ENCODE results near the gene ARL1. TPM values are rescaled to one million over a fixed set of nuclear protein-coding genes. Genes with fewer than 3 reads are reported as not detected.

ARL1 gene
- total and polyA plus RNA-seq, 2 of the 13 experiments (the other 11 are each of a cell fraction or from before 2014, with no cell fraction given), result 90.9 to 123 TPM

DNA sequence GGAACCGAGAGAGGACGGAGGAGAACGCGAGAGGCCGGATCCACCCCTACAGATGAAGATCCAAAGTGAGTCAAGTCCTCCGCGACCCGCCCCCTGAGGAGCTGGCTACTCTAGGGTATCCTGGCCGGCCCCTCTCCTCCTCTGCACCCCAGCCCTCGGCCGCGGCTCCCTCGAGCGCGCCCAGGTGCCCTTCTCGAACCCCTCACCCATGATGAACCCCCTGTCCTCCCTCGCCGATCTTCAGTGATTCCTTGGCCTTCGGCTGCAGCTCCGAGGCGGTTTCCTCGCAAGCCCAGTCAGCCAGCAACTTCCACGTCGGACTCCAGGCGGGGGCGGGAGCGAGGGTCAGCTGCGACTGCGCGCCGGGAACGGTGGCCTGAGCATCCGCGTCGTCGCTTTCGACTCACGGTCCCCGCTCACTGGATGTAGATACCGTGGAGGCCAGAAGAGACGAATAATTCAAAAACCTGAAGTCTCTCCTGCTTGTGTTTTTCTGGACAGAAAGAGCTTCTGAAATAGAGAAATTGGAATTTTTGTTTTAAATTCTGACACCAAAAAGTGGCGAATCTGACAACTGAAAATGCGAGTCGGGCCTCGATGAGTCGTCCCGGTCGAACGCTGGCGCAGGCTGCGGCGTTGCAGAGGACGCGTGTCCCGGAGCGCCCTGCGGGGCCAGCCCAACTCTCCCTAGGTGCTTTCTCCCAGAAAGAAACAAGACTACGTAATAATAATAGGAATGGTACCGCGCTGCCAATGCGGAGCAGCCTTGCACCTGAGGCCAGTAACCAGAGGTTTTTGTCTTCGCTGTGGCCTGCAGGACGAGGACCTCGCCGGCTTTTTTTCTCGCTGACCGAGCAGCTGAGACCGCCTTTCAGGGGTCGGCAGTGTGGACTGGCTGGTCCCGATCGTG is at the start of gene ARL1 (continued):
- peak; percentile 28 for TF ChIP-seq RFXAP (CRISPR knock-in tag; IDR thresholded peaks at IDR 0.05; ENCODE audit: borderline replicate concordance)
- 0 out of 2 replicates have a peak, but pooled peaks have one; percentile 29 for TF ChIP-seq ZBTB7B (CRISPR knock-in tag; IDR thresholded peaks at IDR 0.05)
- TF ChIP-seq HNF4A (CRISPR knock-in tag; IDR thresholded peaks at IDR 0.05), result peak; percentile 19; the same call in 1 of the 2 replicates
- TF ChIP-seq ZNF737 (CRISPR knock-in tag; IDR thresholded peaks at IDR 0.05; ENCODE audit: borderline replicate concordance), result no peak
- peak; percentile 89; the same call in 1 of the 2 replicates for TF ChIP-seq REL (CRISPR knock-in tag; conservative IDR thresholded peaks at IDR 0.05)
- TF ChIP-seq ZNF441 (CRISPR knock-in tag; IDR thresholded peaks at IDR 0.05; ENCODE audit: borderline replicate concordance), result peak; percentile 73
- peak; percentile 54; the same call in 1 of the 2 replicates for TF ChIP-seq ZNF337 (CRISPR knock-in tag; IDR thresholded peaks at IDR 0.05; ENCODE audit: borderline replicate concordance, low read depth)
- 0 out of 2 replicates have a peak, but pooled peaks have one; percentile 16 for TF ChIP-seq HNRNPL (IDR thresholded peaks at IDR 0.05; ENCODE audit: low read depth, low read length)
- TF ChIP-seq, protein P1, sequence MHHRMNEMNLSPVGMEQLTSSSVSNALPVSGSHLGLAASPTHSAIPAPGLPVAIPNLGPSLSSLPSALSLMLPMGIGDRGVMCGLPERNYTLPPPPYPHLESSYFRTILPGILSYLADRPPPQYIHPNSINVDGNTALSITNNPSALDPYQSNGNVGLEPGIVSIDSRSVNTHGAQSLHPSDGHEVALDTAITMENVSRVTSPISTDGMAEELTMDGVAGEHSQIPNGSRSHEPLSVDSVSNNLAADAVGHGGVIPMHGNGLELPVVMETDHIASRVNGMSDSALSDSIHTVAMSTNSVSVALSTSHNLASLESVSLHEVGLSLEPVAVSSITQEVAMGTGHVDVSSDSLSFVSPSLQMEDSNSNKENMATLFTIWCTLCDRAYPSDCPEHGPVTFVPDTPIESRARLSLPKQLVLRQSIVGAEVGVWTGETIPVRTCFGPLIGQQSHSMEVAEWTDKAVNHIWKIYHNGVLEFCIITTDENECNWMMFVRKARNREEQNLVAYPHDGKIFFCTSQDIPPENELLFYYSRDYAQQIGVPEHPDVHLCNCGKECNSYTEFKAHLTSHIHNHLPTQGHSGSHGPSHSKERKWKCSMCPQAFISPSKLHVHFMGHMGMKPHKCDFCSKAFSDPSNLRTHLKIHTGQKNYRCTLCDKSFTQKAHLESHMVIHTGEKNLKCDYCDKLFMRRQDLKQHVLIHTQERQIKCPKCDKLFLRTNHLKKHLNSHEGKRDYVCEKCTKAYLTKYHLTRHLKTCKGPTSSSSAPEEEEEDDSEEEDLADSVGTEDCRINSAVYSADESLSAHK (CRISPR knock-in tag; IDR thresholded peaks at IDR 0.05; ENCODE audit: borderline replicate concordance), result peak; percentile 64; the same call in 1 of the 2 replicates
- TF ChIP-seq ZMYM3 (CRISPR knock-in tag; IDR thresholded peaks at IDR 0.05), result no peak
- TF ChIP-seq ZBTB26 (CRISPR knock-in tag; IDR thresholded peaks at IDR 0.05; ENCODE audit: borderline replicate concordance), result no peak; the same call in 1 of the 2 replicates
- no peak for TF ChIP-seq MBNL3 (CRISPR knock-in tag; conservative IDR thresholded peaks at IDR 0.05)
- peak; percentile 65 for TF ChIP-seq ZNF589 (CRISPR knock-in tag; conservative IDR thresholded peaks at IDR 0.05)
- TF ChIP-seq ETV6 (CRISPR knock-in tag; conservative IDR thresholded peaks at IDR 0.05), result no peak
- no peak for TF ChIP-seq HNF1A (IDR thresholded peaks at IDR 0.05; ENCODE audit: low read depth)
- peak; percentile 19; the same call in 1 of the 2 replicates for TF ChIP-seq HNF1A (CRISPR knock-in tag; IDR thresholded peaks at IDR 0.05; ENCODE audit: borderline replicate concordance)
- TF ChIP-seq MYC (CRISPR knock-in tag; IDR thresholded peaks at IDR 0.05; ENCODE audit: borderline replicate concordance), result peak; percentile 92
- TF ChIP-seq HMG20A (CRISPR knock-in tag; IDR thresholded peaks at IDR 0.05; ENCODE audit: borderline replicate concordance), result no peak
- TF ChIP-seq ZNF253 (CRISPR knock-in tag; IDR thresholded peaks at IDR 0.05; ENCODE audit: borderline replicate concordance), result 0 out of 2 replicates have a peak, but pooled peaks have one; percentile 8
- peak; percentile 41 for TF ChIP-seq SRSF1 (optimal IDR thresholded peaks at IDR 0.05; ENCODE audit: low read depth, low read length)
- TF ChIP-seq ZFP36L2 (CRISPR knock-in tag; IDR thresholded peaks at IDR 0.05), result 0 out of 2 replicates have a peak, but pooled peaks have one; percentile 42

Data from HepG2 (cell line).